HL-60 (cell line): ENCODE measurements around the gene EVI5L.

Experiments
- DNase-seq, 2 experiments: peaks; one replicate each; pipeline ENCODE4 v3.0.0-alpha.2; 2010 to 2020; ENCODE audit warnings: low read depth in 1 of 2, low spot score in 1 of 2
- H3K27ac ChIP-seq: fragments of 250-450 bp; sonication (Bioruptor Pico); replicated peaks from 2 replicates; pipeline ENCODE4 v1.5.1; 2020; ENCODE audit warnings: mild to moderate bottlenecking, moderate library complexity
- H3K27me3 ChIP-seq: fragments of 250-450 bp; sonication (Bioruptor Pico); 2 replicates; pipeline ENCODE4 v1.5.1; 2021; ENCODE audit warnings: mild to moderate bottlenecking, moderate library complexity; ENCODE audit not compliant: insufficient read depth, poor library complexity, severe bottlenecking
- H3K4me3 ChIP-seq: replicated peaks from 2 replicates; pipeline ENCODE4 v1.5.1; 2011; ENCODE audit warnings: mild to moderate bottlenecking, control low read depth, low read length; ENCODE audit not compliant: insufficient read depth
- GABPA ChIP-seq: IDR thresholded peaks from 2 replicates; pipeline ENCODE4 v1.6.1; 2012; ENCODE audit warnings: low read depth
- POLR2AphosphoS5 ChIP-seq: IDR thresholded peaks from 2 replicates; pipeline ENCODE4 v1.6.1; 2012; ENCODE audit warnings: low read depth
- SPI1 ChIP-seq: IDR thresholded peaks from 2 replicates; pipeline ENCODE4 v1.6.1; 2012; ENCODE audit warnings: low read depth, mild to moderate bottlenecking, borderline replicate concordance
- TF ChIP-seq, protein P1 (sequence below): IDR thresholded peaks from 2 replicates; pipeline ENCODE4 v1.6.1; 2012; ENCODE audit warnings: low read depth; ENCODE audit not compliant: insufficient replicate concordance
- TF ChIP-seq, protein P2 (sequence below): IDR thresholded peaks from one replicate; pipeline ENCODE4 v1.5.1; 2011; ENCODE audit warnings: low read length, control low read depth, inconsistent platforms; ENCODE audit not compliant: insufficient read depth

Gene EVI5L

DNA sequence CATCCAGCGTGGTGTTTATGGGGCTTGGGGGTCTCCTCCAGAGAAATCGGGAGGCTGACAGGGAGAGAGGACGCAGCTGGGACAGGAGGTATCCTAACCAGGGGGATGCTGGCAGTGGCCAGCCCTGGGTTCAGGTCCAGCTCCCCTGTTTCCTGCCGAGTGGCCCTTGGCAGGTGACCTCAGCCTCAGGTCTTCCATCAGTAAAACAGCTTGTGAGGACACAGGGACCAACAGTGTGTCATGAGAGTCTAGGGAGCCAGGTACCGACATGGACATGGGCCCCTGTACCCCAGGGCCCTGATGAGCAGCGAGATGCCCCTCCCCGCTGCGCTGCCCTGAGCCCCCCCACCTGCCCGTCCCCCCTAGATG, 19.6 kb downstream of the EVI5L start:
- DNase-seq, result no peak
- TF ChIP-seq, protein P1, sequence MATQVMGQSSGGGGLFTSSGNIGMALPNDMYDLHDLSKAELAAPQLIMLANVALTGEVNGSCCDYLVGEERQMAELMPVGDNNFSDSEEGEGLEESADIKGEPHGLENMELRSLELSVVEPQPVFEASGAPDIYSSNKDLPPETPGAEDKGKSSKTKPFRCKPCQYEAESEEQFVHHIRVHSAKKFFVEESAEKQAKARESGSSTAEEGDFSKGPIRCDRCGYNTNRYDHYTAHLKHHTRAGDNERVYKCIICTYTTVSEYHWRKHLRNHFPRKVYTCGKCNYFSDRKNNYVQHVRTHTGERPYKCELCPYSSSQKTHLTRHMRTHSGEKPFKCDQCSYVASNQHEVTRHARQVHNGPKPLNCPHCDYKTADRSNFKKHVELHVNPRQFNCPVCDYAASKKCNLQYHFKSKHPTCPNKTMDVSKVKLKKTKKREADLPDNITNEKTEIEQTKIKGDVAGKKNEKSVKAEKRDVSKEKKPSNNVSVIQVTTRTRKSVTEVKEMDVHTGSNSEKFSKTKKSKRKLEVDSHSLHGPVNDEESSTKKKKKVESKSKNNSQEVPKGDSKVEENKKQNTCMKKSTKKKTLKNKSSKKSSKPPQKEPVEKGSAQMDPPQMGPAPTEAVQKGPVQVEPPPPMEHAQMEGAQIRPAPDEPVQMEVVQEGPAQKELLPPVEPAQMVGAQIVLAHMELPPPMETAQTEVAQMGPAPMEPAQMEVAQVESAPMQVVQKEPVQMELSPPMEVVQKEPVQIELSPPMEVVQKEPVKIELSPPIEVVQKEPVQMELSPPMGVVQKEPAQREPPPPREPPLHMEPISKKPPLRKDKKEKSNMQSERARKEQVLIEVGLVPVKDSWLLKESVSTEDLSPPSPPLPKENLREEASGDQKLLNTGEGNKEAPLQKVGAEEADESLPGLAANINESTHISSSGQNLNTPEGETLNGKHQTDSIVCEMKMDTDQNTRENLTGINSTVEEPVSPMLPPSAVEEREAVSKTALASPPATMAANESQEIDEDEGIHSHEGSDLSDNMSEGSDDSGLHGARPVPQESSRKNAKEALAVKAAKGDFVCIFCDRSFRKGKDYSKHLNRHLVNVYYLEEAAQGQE, result no peak
- TF ChIP-seq, protein P2, sequence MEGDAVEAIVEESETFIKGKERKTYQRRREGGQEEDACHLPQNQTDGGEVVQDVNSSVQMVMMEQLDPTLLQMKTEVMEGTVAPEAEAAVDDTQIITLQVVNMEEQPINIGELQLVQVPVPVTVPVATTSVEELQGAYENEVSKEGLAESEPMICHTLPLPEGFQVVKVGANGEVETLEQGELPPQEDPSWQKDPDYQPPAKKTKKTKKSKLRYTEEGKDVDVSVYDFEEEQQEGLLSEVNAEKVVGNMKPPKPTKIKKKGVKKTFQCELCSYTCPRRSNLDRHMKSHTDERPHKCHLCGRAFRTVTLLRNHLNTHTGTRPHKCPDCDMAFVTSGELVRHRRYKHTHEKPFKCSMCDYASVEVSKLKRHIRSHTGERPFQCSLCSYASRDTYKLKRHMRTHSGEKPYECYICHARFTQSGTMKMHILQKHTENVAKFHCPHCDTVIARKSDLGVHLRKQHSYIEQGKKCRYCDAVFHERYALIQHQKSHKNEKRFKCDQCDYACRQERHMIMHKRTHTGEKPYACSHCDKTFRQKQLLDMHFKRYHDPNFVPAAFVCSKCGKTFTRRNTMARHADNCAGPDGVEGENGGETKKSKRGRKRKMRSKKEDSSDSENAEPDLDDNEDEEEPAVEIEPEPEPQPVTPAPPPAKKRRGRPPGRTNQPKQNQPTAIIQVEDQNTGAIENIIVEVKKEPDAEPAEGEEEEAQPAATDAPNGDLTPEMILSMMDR, result no peak
- TF ChIP-seq GABPA (no peak), SPI1 (no peak), POLR2AphosphoS5 (no peak)
- Histone ChIP-seq H3K27ac (no peak overlapping the region), H3K27me3 (no peaks in the 10 kb centered on the region), H3K4me3 (no peak overlapping the region)

DNA sequence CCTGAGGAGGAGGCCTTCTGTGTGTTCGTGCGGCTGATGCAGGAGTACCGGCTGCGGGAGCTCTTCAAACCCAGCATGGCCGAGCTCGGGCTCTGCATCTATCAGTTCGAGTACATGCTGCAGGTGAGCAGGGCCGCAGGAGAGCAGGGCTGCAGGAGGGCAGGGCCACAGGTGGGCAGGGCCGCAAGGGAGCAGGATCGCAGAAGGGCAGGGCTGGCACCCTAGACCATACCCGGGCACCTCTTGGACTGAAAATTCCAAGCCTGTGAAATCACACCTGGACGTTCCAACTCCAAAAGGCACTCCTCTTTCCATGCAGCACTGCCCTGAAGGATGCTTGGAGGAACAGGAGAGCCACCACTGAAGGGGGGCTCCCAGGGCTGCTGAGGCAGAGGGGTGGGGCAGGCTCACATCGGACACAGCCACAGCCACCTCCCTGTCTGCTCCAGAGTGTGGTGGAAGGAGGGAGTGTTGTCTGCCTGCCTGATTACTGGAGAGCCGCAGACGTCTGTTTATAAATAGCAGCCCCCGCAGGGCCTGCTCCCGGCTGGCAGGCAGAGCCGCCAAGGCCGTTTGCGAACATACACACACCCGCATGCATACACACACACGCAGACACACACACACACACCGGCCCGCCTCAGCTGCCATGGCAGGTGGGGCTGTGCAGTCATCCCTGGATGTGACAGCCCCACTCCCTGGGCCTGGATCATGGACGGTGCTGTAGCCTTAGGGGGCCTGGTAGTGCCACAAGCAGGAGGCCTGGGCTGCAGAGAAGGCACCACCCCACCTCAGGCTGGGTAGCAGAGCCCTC, 20.2 kb downstream of the EVI5L start:
- Histone ChIP-seq H3K4me3 (no peak overlapping the region), H3K27ac (no peak overlapping the region), H3K27me3 (no peaks in the 10 kb centered on the region)
- TF ChIP-seq, protein P1, result no peak
- TF ChIP-seq POLR2AphosphoS5 (no peak), SPI1 (no peak), GABPA (no peak)
- TF ChIP-seq, protein P2, result no peak
- DNase-seq, result no peak

DNA sequence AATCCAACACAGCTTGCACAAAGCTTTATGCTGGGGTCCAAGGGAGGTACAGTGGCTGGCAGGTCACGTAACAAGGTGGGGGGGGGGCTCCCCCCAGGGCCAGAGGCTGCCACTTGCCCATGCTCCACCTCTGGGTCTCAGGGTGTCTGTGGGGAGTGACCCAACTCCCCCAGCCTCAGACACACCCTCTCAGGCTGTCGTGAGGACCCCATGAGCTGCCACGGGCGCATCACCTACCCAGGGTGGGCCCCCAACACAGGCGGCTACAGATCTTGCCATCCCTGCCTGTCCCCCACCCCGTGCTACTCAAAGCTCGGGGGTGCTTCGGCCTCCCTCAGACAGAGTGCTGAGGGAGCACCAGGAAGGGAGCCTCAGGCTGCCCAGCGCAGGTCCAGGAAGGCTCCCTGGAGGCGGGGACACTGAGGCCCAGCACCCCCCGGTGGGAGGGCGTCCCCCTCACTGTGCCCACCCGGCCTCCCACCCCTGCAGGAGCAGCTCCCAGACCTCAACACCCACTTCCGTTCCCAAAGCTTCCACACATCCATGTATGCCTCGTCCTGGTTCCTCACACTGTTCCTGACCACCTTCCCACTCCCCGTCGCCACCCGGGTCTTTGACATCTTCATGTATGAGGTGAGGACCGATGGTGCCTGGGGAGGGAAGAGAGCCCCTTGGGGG, 21.1 kb downstream of the EVI5L start:
- no peak overlapping the region for H3K27ac ChIP-seq
- no peak for DNase-seq
- no peak overlapping the region for H3K4me3 ChIP-seq
- no peaks in the 10 kb centered on the region for H3K27me3 ChIP-seq
- no peak for TF ChIP-seq GABPA

DNA sequence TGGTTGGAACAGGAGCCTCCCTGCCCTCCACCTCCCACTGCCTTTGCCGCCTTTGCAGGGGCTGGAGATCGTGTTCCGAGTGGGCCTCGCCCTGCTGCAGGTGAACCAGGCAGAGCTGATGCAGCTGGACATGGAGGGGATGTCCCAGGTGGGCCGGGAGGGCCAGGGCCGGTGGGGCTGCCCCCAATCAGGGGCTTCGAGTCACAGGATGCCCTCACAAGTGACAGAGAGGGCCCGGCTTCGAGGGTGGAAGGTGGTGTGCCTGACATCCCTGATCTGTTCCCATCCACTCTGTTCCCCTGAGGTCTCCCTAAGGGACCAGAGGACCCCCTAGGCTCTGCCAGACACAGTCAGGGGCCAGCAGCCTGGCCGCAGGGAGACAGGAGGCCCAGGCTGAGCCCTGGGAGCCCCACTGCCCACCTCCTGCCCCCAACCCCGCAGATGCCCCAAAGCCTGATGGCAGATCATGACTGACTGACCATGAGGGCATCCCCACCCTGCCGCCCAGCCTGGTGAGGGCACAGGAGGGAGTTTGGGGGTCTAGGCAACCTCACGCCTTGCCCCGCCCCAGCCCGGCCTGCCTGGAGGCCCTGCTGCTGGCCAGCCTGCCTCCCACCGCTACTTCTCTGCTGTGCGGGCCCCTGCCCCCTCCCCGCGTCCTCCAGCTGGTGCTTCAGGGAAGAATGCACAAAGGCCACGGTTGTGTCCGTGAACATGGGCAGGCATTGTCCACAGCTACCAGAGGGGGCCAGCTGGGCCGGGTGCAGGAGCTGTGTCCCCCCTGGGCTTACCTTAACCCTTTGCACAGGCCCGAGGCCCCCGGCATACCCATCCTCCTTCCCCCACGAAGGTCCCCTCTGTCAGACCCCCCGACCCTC, 21.8 kb downstream of the EVI5L start:
- no peaks in the 10 kb centered on the region for H3K27me3 ChIP-seq
- no peak overlapping the region for H3K4me3 ChIP-seq
- DNase-seq, result no peak
- H3K27ac ChIP-seq, result no peak overlapping the region
- TF ChIP-seq, protein P1, result no peak
- TF ChIP-seq SPI1 (no peak), POLR2AphosphoS5 (no peak), GABPA (no peak)
